Spleen (tissue), 11 donors: ENCODE results near the gene CHD2. TPM values are rescaled to one million over a fixed set of nuclear protein-coding genes. Genes with fewer than 3 reads are reported as not detected.
"Not testable (repeated sequence)": the region's sequence is repeated elsewhere in the genome, so short reads cannot be mapped to it uniquely, and the experiment has no call there.

Experiments used
- DNase-seq: peaks from one replicate; pipeline ENCODE4 v3.0.0-alpha.2; 2020
- H3K27ac ChIP-seq, 8 donors: fragments of 200-600 bp; sonication (generic) in 7 of 8; 1 replicate in 4 of 8; 2 replicates in 4 of 8; pipeline versions ENCODE4 v1.5.0 to v1.8.0; 2016 to 2021; ENCODE audit warnings: inconsistent platforms in 4 of 8, mild to moderate bottlenecking in 4 of 8, moderate library complexity in 1 of 8
- H3K27me3 ChIP-seq, 7 donors: fragments of 200-600 bp; sonication (generic) in 6 of 7; replicated peaks in 1 of 7; 1 replicate in 4 of 7; 2 replicates in 3 of 7; pipeline versions ENCODE4 v1.5.0 to v1.8.0; 2016 to 2021; ENCODE audit warnings: inconsistent platforms in 3 of 7, mild to moderate bottlenecking in 1 of 7
- H3K36me3 ChIP-seq, 6 donors: fragments of 200-600 bp; sonication (generic) in 5 of 6; 1 replicate in 4 of 6; 2 replicates in 2 of 6; pipeline versions ENCODE4 v1.5.0 to v1.8.0; 2016 to 2021; ENCODE audit warnings: inconsistent platforms in 2 of 6
- H3K4me1 ChIP-seq, 6 donors: fragments of 200-600 bp; sonication (generic) in 5 of 6; 1 replicate in 3 of 6; 2 replicates in 3 of 6; pipeline versions ENCODE4 v1.5.0 to v1.8.0; 2016 to 2021; ENCODE audit warnings: inconsistent platforms in 3 of 6
- H3K4me3 ChIP-seq, 8 donors: fragments of 200-600 bp; sonication (generic) in 7 of 8; 1 replicate in 4 of 8; 2 replicates in 4 of 8; pipeline versions ENCODE4 v1.5.0 to v1.8.0; 2016 to 2021; ENCODE audit warnings: inconsistent platforms in 4 of 8, mild to moderate bottlenecking in 4 of 8, moderate library complexity in 2 of 8
- H3K9me3 ChIP-seq, 8 donors: fragments of 200-600 bp; sonication (generic) in 7 of 8; 1 replicate in 4 of 8; 2 replicates in 4 of 8; pipeline versions ENCODE4 v1.5.0 to v1.8.0; 2016 to 2021; ENCODE audit warnings: inconsistent platforms in 4 of 8
- POLR2A ChIP-seq, 3 donors: fragments of 450-650 bp; IDR thresholded peaks; one replicate each; pipeline ENCODE4 v1.5.1; 2017; ENCODE audit warnings: antibody characterized with exemption in 3 of 3, mild to moderate bottlenecking in 1 of 3
- POLR2AphosphoS5 ChIP-seq, 3 donors: sonication (generic); formaldehyde crosslinking; IDR thresholded peaks; one replicate each; pipeline ENCODE4 v1.5.1; 2017; ENCODE audit warnings: antibody characterized with exemption in 3 of 3
- WGBS, 5 donors: extraction: QIAGEN DNeasy Blood & Tissue Kit in 3 of 5; methylation state at CpG; one replicate each; pipeline versions ENCODE4 v1.1.5 to v1.1.7; 2013 to 2018; 5-methylcytosine and 5-hydroxymethylcytosine counted together
- intact Hi-C: fragments of 100-400 bp; cut with DNase I; formaldehyde crosslinking; loops from one replicate; pipeline ENCODE4 v1.15.0; 2023; ENCODE audit warnings: low total_unique reads
- polyA plus RNA-seq, 3 donors: library from polyadenylated mRNA; stranded (reverse); fragments of 200-250 nt; gene quantifications; one replicate each; pipeline ENCODE4 v1.2.1, GENCODE V29; 2013
- total RNA-seq, 7 donors: library from RNA; depleted of rRNA in 3 of 7; stranded (reverse); fragments of >200 nt in 3 of 7; fragmentation: NEBNext Ultra II Directional in 4 of 7; extraction: Animal tissue kit (Norgen Biotek cat#: 25700) in 4 of 7; gene quantifications; one replicate each; pipeline versions ENCODE4 v1.1.0 to v1.2.1, GENCODE V29; 2016 to 2021
- TF ChIP-seq, protein P1 (sequence below), 11 experiments: fragments of 200-600 bp in 7 of 11; fragments of 450-650 bp in 4 of 11; sonication (generic) in 4 of 11; IDR thresholded peaks in 8 of 11; conservative IDR thresholded peaks in 3 of 11; 1 replicate in 7 of 11; 2 replicates in 4 of 11; pipeline versions ENCODE4 v1.4.0 to v1.8.0; 2016 to 2021; ENCODE audit warnings: antibody characterized with exemption in 11 of 11, inconsistent platforms in 4 of 11, mild to moderate bottlenecking in 1 of 11
- donor health status: healthy with polysubstance abuse.
- donor health status: DM: no; HTN: no; CAD: no; lungs with moderate emphysema.
- donor health status: DM: no; HTN: no; CAD: no.
- donor health status: Bipolar disorder and iron deficiency.
- donor health status: healthy.
- donor health status: DM: no; HTN: no; CAD: no.
- donor health status: DM: yes; HTN: yes; CAD: no.

CHD2 gene
- total and polyA plus RNA-seq, 10 donors, result 37.3 to 232 (median 170) TPM

DNA sequence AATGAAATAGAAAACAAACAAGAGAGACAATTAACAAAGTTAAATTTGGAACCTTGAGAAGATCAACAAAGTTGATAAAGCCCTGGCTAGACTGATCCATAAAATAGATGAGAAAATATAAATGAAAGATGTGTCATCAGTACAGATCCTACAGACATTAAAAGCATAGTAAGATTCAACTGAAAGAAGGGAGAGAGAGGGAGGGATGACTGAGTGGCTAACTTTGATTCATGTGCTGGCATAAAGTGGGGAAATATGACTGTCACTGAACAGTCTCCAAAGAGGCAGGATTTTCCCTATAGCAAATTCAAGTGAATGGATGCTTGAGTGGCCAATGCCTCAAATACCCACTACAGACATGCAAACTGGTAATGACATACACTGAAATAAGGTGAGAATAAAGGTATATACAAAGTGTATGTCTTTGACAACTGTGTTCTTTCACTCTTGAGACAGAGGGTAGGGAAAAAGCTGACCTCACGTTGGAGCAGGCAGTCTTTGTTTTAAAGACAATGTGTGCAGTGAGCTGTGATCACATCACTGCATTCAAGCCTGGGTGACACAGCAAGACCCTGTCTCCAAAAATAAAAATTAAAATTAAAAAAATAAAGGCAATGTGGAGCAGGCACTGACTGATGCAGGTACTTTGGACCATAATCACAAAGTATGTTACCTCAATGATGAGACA lies 35.9 kb upstream of the CHD2 start:
- peaks cover 0 to 21% (median 18%) of the 10 kb centered on the region in 8 donors for H3K9me3 ChIP-seq
- H3K27ac ChIP-seq, result no peak overlapping the region
- no peak for TF ChIP-seq POLR2AphosphoS5 (IDR thresholded peaks at IDR 0.05)
- TF ChIP-seq, protein P1, sequence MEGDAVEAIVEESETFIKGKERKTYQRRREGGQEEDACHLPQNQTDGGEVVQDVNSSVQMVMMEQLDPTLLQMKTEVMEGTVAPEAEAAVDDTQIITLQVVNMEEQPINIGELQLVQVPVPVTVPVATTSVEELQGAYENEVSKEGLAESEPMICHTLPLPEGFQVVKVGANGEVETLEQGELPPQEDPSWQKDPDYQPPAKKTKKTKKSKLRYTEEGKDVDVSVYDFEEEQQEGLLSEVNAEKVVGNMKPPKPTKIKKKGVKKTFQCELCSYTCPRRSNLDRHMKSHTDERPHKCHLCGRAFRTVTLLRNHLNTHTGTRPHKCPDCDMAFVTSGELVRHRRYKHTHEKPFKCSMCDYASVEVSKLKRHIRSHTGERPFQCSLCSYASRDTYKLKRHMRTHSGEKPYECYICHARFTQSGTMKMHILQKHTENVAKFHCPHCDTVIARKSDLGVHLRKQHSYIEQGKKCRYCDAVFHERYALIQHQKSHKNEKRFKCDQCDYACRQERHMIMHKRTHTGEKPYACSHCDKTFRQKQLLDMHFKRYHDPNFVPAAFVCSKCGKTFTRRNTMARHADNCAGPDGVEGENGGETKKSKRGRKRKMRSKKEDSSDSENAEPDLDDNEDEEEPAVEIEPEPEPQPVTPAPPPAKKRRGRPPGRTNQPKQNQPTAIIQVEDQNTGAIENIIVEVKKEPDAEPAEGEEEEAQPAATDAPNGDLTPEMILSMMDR (IDR thresholded peaks at IDR 0.05 in 8 of 11, conservative IDR thresholded peaks at IDR 0.05 in 3 of 11), result no peak
- no peak for TF ChIP-seq POLR2A (IDR thresholded peaks at IDR 0.05)
- H3K4me3 ChIP-seq, result no peak overlapping the region
- H3K27me3 ChIP-seq, result no peaks in the 10 kb centered on the region
- no peak for DNase-seq
- H3K4me1 ChIP-seq, result no peaks in the 10 kb centered on the region
- no peaks in the 10 kb centered on the region for H3K36me3 ChIP-seq
- intact Hi-C loops, result no loop called here
- WGBS, 5 donors, result 85 to 96% (median 89%) methylated on average over 1 of the region's 1 CpG

DNA sequence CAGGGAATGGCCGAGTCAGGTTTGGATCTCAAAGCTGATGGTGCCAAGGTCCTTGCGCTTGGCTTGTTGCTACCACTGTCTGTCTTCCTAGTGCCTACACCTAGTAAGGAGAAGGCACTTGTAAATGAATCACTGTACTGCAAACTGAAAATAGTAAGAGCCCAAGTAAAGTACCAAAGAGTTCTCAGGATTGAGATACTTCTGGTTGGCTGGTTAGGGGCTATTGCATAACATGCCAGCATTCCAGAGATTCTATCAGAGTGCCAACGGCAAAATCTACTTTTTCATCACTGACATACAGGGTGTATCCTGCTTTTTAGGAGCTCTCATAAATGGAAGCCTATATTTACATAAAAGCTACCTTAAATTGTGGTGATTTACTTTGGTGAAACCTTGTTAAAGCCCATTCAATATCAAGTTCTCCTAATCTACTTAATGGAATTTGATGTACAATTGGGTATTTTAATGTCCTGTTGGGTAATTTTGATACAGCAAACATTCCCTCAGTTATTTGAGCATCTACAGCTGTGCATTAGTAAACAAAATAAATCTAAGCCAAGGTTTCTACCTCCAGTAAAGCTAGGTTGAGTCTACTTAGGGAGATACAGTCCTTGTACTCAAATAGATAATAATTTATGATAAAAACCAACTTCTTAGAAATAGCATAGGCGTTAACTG lies 30.7 kb upstream of the CHD2 start:
- intact Hi-C loops, result no loop called here
- no peak for TF ChIP-seq POLR2A (IDR thresholded peaks at IDR 0.05)
- TF ChIP-seq, protein P1 (IDR thresholded peaks at IDR 0.05 in 8 of 11, conservative IDR thresholded peaks at IDR 0.05 in 3 of 11), result no peak
- TF ChIP-seq POLR2AphosphoS5 (IDR thresholded peaks at IDR 0.05), result no peak
- peaks cover 0 to 8% (median 0%) of the 10 kb centered on the region in 6 donors for H3K4me1 ChIP-seq
- peaks cover 0 to 9% (median 7%) of the 10 kb centered on the region in 8 donors for H3K9me3 ChIP-seq
- no peaks in the 10 kb centered on the region for H3K27me3 ChIP-seq
- 72 to 93% (median 91%) methylated on average over 4 of the region's 4 CpGs for WGBS, 5 donors
- H3K4me3 ChIP-seq, result no peak overlapping the region
- H3K36me3 ChIP-seq, result no peaks in the 10 kb centered on the region
- no peak for DNase-seq
- no peak overlapping the region for H3K27ac ChIP-seq

DNA sequence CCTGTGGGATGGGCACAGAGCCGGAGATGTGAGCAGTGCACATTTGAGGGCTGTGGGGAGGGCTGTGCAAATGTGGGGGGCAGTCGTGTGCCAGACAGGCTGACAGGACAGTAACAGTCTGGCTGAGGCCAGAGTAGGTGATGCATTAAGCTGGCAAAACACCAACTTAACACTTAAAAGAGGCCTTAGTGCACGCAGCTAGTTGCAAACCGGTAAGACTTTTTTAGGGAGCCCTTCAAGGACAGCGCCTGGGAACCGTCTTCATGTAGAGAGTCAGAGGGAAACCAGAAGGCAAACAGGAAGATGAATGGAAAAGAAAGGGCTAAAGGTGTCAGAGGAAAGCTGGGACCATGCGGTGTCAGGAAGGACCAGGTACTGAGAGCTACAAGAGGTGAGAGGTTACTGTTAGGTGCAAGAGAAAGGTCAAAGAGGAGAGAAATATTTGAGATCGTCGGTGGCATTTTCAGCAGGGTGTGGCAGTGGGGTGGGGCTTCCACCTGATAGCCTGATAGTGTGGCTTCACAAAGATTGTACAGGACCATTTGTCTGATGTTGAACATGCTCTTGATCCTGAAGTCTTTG lies 30.0 kb upstream of the CHD2 start:
- intact Hi-C loops, result no loop called here
- H3K9me3 ChIP-seq, result peaks cover 0 to 3% (median under 1%) of the 10 kb centered on the region in 8 donors
- no peak overlapping the region for H3K4me3 ChIP-seq
- H3K36me3 ChIP-seq, result no peaks in the 10 kb centered on the region
- no peak overlapping the region for H3K27ac ChIP-seq
- no peak for DNase-seq
- peaks cover 0 to 8% (median 0%) of the 10 kb centered on the region in 6 donors for H3K4me1 ChIP-seq
- no peaks in the 10 kb centered on the region for H3K27me3 ChIP-seq
- WGBS, 5 donors, result 59 to 83% (median 67%) methylated on average over 9 of the region's 9 CpGs
- TF ChIP-seq, protein P1 (IDR thresholded peaks at IDR 0.05 in 8 of 11, conservative IDR thresholded peaks at IDR 0.05 in 3 of 11), result no peak

DNA sequence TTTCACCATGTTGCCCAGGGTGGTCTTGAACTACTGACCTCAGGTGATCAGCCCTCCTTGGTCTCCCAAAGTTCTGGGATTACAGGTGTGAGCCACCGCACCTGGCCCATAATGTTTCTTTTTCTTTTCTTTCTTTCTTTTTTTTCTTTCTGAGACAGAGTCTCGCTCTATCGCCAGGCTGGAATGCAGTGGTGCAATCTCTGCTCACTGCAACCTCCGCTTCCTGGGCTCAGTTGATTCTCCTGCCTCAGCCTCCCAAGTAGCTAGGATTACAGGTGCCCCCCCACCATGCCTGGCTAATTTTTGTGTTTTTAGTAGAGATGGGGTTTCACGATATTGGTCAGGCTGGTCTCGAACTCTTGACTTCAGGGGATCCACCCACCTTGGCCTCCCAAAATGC lies 27.2 kb upstream of the CHD2 start:
- H3K36me3 ChIP-seq, intact Hi-C loops, H3K27ac ChIP-seq, H3K9me3 ChIP-seq, DNase-seq, H3K4me3 ChIP-seq, H3K27me3 ChIP-seq: not testable (repeated sequence)
- H3K4me1 ChIP-seq, result peaks cover 0 to 15% (median under 1%) of the 10 kb centered on the region in 6 donors
- WGBS, 5 donors, result 93 to 98% (median 97%) methylated on average over 6 of the region's 6 CpGs
